GM19239 (cell line): Measurements from ENCODE around the gene COL8A2.
"Not testable (repeated sequence)": the region's sequence is repeated elsewhere in the genome, so short reads cannot be mapped to it uniquely, and the experiment has no call there.

Source experiments
- DNase-seq: peaks from one replicate; pipeline ENCODE4 v3.0.0; 2011; ENCODE audit warnings: low spot score; ENCODE audit not compliant: insufficient read length
- FAIRE-seq: peaks from 2 replicates; lab custom pipeline; 2011; peaks lifted over from hg19 to GRCh38; lab: Jason Lieb, UNC

COL8A2 gene

GRCh38 chr1:36125129-36125991, at the start of gene COL8A2:
COL8A2 (minus strand) TSS chr1:36125222; CDS start chr1:36100242, 24,980 bp downstream.
- DNase-seq (no peak), FAIRE-seq (no peak)

GRCh38 chr1:36174713-36175112, 49.7 kb upstream of the COL8A2 start:
- DNase-seq: no peak
- no peak for FAIRE-seq

- no peak for FAIRE-seq
Measured at GRCh38 chr1:36172983-36173382, 48.0 kb upstream of the COL8A2 start.

DNA sequence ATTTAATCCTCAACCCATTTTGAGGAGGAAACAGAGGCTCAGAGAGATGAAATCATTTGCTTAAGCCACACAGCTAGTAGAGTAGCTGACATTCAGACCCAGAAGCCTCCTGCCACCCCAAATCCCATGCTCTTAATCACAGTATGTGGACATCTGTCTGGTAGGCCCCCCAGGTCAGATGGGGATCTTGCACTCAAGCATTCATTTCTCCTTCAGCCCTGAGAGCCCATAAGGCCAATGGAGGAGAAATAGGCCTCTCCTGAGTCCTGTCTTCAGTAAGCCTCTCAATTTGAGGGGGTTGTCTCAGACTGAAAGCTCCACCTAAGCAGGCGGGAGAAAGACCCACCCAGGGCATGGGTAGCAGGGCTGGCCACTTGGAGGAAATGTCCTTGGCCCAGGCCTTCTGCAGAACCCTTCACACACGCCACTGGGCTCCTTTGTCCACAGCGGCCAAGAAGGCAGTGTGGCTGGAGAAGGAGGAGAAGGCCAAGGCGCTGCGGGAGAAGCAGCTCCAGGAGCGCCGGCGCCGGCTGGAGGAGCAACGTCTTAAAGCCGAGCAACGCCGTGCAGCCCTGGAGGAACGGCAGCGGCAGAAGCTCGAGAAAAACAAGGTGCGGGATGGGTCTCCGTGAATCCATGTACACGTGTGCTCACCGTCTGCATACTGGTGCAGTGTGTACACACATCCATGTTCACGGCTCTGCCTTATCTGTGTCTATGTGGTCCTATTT, 47.2 kb upstream of the COL8A2 start:
- FAIRE-seq (no peak), DNase-seq (no peak)

More at GRCh38 chr1:36172983-36173382, 48.0 kb upstream of the COL8A2 start:
- no peak for DNase-seq

DNA sequence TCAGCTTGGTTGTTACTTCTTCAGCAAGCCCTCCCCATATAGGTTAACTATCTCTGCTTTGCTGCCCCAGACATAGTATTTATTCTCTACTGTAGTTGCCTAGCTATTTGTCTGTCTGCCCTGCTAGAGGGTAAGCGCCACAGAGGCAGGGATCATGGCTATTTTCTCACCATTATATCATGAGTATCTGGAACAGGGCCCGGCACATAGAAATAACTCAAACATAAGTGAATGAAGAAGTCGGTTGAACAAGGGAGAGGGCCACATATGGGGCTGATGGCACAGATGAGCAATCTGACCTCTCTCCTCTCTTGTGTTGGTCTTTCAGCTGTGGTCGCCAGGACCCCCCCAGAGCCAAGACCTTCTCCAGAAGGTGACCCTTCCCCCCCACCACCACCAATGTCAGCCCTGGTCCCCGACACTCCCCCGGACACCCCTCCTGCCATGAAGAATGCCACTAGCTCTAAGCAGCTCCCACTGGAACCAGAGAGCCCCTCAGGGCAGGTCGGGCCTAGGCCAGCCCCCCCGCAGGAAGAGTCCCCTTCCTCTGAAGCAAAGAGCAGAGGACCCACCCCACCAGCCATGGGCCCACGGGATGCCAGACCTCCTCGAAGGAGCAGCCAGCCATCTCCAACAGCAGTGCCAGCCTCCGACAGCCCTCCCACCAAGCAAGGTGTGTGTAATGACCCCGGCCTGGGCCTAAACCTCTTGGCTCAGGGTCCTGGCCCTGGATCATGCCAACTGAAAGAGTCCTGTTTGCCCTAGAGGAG, 45.8 kb upstream of the COL8A2 start:
- FAIRE-seq (no peak), DNase-seq (no peak)

DNA sequence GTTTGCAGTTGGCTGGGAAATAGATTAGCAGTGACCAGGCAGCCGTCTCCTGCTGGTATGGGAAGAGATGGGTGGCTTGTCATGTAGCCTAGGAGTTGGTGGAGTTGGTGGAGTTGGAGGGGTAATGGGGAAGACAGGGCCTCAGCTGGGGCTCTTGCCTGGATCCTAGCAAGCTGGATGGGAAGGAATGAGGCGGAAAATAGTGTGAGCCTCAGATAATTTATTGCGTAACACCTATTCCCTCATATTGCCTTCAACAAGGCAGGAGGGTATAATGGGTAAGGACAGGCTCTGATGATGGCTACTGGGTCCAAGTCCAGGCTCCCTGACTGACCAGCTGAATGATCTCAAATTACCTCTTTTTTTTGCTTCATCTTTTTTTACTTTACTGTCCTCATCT, 43.5 kb upstream of the COL8A2 start:
- DNase-seq: no peak
- FAIRE-seq: no peak

DNA sequence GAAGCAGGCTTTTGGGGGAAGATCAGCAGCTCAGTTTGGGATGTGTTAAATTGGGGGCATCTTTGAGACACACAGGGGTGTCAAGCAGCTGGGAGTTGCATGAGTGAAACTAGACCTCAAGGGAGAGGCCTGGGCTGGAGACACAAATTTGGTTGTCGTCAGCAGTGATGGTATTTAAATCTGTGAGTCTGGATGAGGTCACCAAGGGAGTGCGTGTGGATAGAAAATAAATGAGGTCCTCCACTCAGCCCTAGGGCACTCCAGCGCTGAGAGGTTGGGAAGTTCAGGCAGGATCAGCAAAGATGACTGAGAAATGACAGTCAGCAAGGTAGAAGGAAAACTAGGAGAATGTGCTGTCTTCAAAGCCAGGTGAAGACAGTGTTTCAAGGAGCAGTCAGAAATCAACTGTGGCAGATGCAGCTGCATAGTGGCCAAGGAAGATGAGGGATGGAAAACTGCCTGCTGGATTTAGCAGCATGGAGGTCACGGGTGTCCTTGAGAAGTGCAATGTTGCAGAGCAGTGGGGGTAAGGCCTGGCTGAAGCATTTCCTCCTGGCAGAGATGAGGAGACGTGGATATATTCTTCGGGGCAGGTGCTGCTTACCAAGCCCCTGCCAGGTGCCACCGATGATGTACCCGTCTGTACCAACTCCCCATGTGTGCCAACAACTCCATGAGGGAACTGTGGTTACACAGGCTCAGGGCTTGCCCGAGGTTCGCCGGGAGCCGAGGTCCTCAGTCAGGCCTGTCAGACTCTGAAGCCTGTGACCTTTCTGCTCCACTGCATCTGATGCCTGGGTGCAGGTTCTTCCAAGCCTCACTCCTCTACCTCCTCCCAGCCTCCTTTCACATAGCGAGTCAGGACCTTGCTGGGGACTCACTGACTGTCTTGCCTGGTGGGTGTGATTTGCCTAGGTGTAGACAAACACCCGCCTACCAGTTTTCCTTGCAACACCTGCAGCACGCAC, 42.2 kb upstream of the COL8A2 start:
- DNase-seq (no peak), FAIRE-seq (no peak)

DNA sequence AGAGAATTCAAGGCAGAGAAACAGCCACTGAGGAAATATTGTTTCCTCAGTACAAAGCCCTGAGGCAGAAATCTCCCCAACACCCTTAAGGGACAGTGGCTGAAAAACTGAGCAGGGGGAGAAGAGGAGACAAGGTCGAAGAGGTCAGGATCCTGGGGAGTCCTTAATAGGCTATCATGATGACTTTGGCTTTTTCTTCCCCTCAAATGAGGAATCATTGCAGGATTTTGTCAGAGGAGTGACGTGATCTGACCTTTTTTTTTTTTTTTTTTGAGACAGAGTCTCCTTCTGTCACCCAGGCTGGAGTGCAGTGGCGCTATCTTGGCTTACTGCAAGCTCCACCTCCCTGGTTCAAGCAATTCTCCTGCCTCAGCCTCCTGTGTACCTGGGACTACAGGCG, 41.1 kb upstream of the COL8A2 start:
- FAIRE-seq (no peak), DNase-seq (no peak)

GRCh38 chr1:36165145-36165544, 40.1 kb upstream of the COL8A2 start:
- FAIRE-seq (no peak), DNase-seq (no peak)

GRCh38 chr1:36164361-36164760, 39.3 kb upstream of the COL8A2 start:
- FAIRE-seq (no peak), DNase-seq (no peak)

DNA sequence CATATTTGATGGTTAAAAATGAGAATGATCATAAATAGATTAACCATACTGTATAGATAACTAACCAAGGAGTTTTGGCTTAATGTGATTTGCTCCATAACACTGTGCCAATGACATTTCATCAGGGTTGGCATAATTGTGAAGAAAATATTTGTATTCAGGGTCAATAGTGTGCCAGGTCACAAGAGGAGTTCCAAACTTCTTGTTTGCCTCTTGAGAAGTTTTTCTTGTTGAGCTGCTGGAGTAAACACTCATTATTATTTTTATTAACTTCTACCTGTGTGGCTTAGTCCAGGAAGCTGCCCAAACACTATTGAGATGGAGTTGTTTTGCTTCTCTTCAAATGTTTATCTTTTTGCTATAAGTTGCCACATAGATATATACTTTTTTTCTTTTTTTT, 38.4 kb upstream of the COL8A2 start:
- DNase-seq (no peak), FAIRE-seq (no peak)

DNA sequence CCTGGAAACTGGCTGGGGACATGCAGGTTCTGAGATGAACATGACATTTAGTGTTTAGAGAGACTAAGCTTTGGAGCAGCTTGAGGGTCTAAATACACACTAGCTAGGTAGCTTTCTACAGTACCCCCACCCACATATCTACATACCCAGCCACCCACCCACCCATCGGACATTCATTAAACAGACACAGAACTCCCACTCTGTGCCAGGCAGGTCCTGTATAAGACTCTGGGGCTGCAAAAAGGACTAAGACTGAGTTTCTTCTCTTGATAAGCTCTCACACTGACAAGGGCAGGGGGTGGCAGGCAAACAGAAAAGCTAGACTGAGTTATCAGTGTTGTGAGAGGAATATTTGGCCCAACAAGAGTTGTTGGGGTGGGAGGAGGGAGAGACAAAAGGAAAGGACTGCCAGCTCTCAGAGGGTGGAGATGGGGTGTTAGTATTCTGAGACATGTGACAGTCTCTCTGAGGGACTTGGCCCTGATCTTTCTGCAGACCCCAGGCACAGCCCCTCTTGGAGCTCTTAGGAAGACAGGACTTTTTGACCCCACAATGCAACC, 37.7 kb upstream of the COL8A2 start:
- no peak for FAIRE-seq

DNA sequence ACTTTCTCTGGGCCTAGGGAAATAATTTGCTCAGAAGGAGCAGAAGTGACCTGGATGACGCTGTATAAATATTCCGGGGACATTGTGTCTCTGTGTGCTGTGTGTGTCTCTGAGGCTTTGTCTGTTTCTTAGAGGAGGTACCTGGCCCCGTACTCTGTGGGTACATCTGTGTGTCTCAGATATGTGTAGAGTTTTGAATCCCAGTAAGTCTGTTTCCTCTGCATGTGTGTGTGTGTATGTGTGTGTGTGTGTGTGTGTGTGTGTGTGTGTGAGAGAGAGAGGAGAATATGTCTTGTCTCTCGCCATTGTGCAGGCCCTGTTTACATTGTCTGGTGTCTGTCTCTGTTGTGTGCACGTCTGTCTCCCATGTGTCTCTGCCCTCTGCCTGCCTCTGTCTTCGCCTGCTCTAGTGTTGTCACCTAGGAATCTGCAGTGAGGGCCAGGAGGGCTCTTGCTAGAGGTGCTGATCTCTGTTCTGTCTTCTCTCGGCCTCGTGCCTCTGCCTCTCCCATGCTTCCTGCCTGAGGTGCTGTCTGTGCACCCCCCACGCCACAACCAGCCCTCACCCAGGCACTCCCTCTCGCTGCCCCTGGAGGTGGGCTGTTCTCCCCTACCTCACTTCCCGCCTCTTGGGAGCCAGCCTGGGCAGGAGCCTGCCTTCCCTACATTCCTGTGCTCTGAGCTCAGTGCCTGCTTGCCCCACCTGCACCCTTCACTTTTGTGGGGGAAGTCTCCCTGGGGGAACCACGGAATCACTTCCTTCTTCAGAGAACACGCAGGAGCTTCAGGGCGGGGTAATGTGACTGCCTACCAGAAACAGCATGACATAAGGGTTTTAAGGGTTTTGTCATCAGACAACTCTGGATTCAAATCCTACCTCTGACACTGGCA, 36.9 kb upstream of the COL8A2 start:
- no peak for DNase-seq

More for the DNA sequence above, 37.7 kb upstream of the COL8A2 start:
- no peak for DNase-seq

DNA sequence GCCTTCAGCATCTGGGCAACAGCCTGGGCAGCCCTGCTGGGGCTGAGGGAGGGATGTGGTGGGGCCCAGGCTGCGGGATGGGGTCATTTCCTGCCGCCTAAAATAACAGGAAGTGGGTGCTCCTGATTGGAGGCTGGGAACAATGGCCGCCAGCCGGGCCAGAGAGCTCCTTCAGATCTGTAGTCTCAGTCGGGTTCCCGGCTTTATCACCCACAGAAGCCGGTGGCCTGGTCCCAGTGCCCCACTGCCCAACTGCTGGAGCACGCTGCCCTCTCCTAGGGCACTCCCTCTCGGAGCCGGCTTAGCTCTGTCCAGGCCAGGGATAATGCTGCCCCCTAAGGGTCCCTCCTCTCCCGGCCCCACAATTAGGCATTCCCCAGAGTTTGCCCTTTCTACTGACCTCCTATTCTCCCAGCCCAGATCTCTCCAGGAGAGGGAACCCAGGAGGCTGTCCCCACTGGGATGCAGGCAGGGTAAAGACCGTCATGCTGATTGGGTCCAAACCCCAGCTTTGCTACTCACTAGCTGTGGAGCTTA, 36.0 kb upstream of the COL8A2 start:
- FAIRE-seq (peak; percentile 88), DNase-seq (no peak)

More for the DNA sequence above, 36.9 kb upstream of the COL8A2 start:
- peak; percentile 82 for FAIRE-seq

GRCh38 chr1:36160388-36160948, 35.4 kb upstream of the COL8A2 start:
- no peak for DNase-seq
- peak; percentile 37 for FAIRE-seq

DNA sequence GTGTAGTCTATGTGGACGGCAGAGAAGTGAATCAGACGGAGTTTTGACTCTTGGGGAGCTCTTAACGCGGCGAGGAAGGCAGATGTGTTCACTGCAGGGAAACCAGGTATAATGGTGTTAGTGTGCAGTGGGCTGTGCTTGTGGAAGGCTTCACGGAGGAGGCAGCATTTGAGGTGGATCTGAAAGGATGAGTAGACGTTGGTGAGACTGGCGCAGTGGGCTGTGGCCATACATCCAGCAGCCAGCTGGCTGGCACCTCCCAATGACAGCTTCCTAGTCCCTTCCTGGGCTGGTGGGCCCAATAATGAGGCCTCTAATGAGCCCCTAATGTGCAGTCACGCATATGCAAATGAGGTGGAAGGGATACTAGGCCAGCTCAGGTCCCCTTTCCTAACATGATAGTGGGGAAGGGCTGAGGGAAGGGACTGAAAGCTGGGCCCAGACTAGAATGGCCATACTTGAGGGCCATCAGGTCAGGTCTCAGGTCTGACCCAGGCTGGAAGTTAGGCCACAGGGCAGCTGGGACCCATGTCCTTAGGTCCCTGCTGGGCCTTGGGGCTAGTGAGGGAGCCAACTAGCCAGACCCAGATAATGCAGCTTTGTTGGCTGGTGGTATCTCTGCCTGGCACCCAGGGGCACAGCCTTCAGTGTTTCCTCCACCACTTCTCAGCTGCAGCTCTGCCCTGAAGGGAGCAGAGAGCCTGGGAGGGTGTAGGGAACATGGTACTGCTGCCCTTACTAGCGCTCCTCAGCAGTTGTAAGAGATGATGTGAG, 34.8 kb upstream of the COL8A2 start:
- DNase-seq: no peak

DNA sequence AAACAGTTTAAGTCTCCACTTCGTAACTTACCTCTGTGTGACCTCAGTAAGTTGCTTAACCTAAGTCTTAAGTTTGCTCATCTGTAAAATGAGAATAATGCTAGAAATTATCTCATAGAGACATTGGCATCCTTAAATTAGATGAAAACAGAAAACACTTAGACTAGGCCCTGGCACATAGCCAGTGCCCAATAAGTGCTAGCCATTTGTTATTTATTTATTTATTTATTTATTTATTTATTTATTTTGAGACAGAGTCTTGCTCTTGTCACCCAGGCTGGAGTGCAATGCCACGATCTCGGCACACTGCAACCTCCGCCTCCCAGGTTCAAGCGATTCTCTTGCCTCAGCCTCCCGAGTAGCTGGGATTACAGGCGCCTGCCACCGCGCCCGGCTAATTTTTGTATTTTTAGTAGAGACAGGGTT, 33.8 kb upstream of the COL8A2 start:
- not testable (repeated sequence) for DNase-seq, FAIRE-seq

More for the DNA sequence above, 34.8 kb upstream of the COL8A2 start:
- peak; percentile 23 for FAIRE-seq
